NCI-H2196 (cell line): Measurements from ENCODE around the gene CKMT1A.
"Not testable (repeated sequence)": the region's sequence is repeated elsewhere in the genome, so short reads cannot be mapped to it uniquely, and the experiment has no call there.

Experiments used
- DNase-seq: peaks from one replicate; lab custom pipeline; 2025; ENCODE audit not compliant: unreplicated experiment; lab: John Stamatoyannopoulos, UW

CKMT1A gene

GRCh38 chr15:43693148-43694022 is at the start of gene CKMT1A:
CKMT1A (plus strand) TSS chr15:43693859; CDS start chr15:43694051, 192 bp downstream.
- not testable (repeated sequence) for DNase-seq

GRCh38 chr15:43648649-43649429 is 44.8 kb upstream of the CKMT1A start, which contains the start of gene CATSPER2:
CATSPER2 (minus strand) TSS chr15:43648844; CDS start chr15:43648061, 783 bp downstream.
- DNase-seq = no peak

GRCh38 chr15:43649430-43649926 is 44.2 kb upstream of the CKMT1A start:
- DNase-seq = not testable (repeated sequence)

GRCh38 chr15:43659727-43660126 is 33.9 kb upstream of the CKMT1A start:
- DNase-seq = not testable (repeated sequence)

- DNase-seq = not testable (repeated sequence)
These were observed 31.4 kb upstream of the CKMT1A start for GRCh38 chr15:43662293-43662692.

GRCh38 chr15:43663333-43663732 is 30.3 kb upstream of the CKMT1A start:
- DNase-seq = not testable (repeated sequence)

GRCh38 chr15:43666177-43666576 is 27.5 kb upstream of the CKMT1A start:
- DNase-seq = not testable (repeated sequence)

- not testable (repeated sequence) for DNase-seq
These were observed 19.5 kb upstream of the CKMT1A start for GRCh38 chr15:43674175-43674574.

- DNase-seq = not testable (repeated sequence)
These were observed 3.9 kb upstream of the CKMT1A start for GRCh38 chr15:43689604-43690301.

GRCh38 chr15:43692679-43693078 is 980 bp upstream of the CKMT1A start:
- DNase-seq = not testable (repeated sequence)

GRCh38 chr15:43702174-43702573 is 8.5 kb downstream of the CKMT1A start:
- DNase-seq = no peak

- DNase-seq = no peak
These were observed 9.2 kb downstream of the CKMT1A start for GRCh38 chr15:43702701-43703424.

GRCh38 chr15:43710431-43711131 is 16.9 kb downstream of the CKMT1A start:
- not testable (repeated sequence) for DNase-seq

- DNase-seq = no peak
These were observed 29.5 kb downstream of the CKMT1A start for GRCh38 chr15:43723151-43723550.

- not testable (repeated sequence) for DNase-seq
These were observed 32.6 kb downstream of the CKMT1A start for GRCh38 chr15:43726306-43726705.

GRCh38 chr15:43728053-43728725 is 34.5 kb downstream of the CKMT1A start:
- DNase-seq = not testable (repeated sequence)

GRCh38 chr15:43735416-43735815 is 41.8 kb downstream of the CKMT1A start:
- DNase-seq = no peak

- DNase-seq = peak; percentile 79
These were observed 52.7 kb downstream of the CKMT1A start, which contains the start of gene PDIA3 for GRCh38 chr15:43746245-43746902. PDIA3 (plus strand) TSS chr15:43746438; CDS start chr15:43746540, 102 bp downstream.
